Measurements from ENCODE around the gene RASSF9. TPM values are rescaled to one million over a fixed set of nuclear protein-coding genes. Genes with fewer than 3 reads are reported as not detected.

The RASSF9 gene
- total RNA-seq, 1 donor from 2014 or later = 7.9 TPM

DNA sequence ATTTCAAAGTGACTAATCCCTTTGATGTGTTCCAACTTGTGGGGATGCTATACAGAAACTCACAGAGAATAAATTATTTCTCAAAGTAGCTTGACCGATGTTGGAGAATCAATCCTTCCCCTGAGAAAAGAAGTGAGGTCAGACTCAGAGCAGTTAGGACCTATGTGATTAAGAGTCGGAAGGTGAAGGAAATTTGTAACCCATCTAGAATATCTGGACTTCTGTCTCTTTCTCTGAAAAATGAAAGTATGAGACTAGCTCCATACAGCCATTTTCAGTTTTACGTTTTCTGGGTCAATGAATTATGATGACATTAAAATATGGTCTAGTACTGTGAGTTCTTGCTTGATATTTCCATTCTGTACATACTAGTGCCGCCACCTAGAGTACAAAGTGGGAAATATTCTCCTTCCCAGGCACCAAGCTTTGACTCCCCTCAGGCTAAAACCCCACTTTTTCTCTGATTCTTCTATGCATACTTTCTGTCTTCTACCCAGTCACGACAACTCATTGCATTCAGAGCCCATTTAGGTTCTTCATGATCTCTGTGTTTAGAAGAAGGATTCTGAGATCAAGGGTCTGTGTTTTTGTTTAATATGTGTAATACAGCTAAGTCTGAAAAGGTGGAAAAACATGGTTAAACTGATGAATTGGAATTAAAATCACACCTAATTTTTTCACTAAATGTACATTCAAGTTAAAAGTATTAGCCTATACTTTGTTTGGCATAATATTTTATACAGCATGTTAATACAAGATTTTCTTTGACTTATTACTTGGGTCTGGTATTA, 31.0 kb upstream of the RASSF9 start:
- ATAC-seq = peak; percentile 88

DNA sequence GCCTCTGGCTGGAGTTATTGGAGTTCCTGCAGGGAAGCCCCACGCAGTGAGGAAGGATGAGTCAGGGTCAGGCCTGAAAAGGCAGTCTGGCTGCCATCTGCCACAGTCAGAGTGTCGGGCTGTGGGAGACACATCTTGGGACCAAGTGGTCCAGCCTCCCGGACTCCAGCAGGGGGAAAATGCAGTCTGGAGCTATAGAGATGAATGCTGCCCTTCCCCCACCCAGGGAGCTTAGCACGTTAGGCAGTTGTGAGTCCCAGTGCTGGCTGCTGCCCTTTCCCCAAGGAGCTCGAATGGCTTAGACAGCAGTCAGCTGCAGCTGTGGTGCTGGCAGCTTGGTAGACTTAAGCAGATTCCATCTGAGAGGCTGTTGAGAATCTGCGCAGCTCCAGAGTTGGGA, 29.7 kb upstream of the RASSF9 start:
- TF ChIP-seq, protein P1, sequence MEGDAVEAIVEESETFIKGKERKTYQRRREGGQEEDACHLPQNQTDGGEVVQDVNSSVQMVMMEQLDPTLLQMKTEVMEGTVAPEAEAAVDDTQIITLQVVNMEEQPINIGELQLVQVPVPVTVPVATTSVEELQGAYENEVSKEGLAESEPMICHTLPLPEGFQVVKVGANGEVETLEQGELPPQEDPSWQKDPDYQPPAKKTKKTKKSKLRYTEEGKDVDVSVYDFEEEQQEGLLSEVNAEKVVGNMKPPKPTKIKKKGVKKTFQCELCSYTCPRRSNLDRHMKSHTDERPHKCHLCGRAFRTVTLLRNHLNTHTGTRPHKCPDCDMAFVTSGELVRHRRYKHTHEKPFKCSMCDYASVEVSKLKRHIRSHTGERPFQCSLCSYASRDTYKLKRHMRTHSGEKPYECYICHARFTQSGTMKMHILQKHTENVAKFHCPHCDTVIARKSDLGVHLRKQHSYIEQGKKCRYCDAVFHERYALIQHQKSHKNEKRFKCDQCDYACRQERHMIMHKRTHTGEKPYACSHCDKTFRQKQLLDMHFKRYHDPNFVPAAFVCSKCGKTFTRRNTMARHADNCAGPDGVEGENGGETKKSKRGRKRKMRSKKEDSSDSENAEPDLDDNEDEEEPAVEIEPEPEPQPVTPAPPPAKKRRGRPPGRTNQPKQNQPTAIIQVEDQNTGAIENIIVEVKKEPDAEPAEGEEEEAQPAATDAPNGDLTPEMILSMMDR (IDR thresholded peaks at IDR 0.05) = no peak
- H3K4me3 ChIP-seq = no peak overlapping the region
- peaks cover 5% of the 10 kb centered on the region for H3K4me1 ChIP-seq
- H3K27ac ChIP-seq = no peak overlapping the region
- no peaks in the 10 kb centered on the region for H3K27me3 ChIP-seq
- H3K36me3 ChIP-seq = no peaks in the 10 kb centered on the region
- intact Hi-C loops (cut with DNase I) = loop anchor here (10.0 kb wide), 2 partner anchors 301 to 391 kb away; no protein-coding TSS in a partner anchor
- DNase-seq (no peak), ATAC-seq (no peak)
- H3K9me3 ChIP-seq = no peaks in the 10 kb centered on the region

More for the DNA sequence above, 31.0 kb upstream of the RASSF9 start:
- DNase-seq = no peak
- H3K4me1 ChIP-seq = peaks cover 5% of the 10 kb centered on the region
- no peaks in the 10 kb centered on the region for H3K36me3 ChIP-seq
- H3K9me3 ChIP-seq = no peaks in the 10 kb centered on the region
- intact Hi-C loops (cut with DNase I) = loop anchor here (10.0 kb wide), 2 partner anchors 302 to 392 kb away; no protein-coding TSS in a partner anchor
- H3K27ac ChIP-seq = no peak overlapping the region
- H3K4me3 ChIP-seq = no peak overlapping the region
- TF ChIP-seq, protein P1 (IDR thresholded peaks at IDR 0.05) = peak; percentile 81
- H3K27me3 ChIP-seq = no peaks in the 10 kb centered on the region

DNA sequence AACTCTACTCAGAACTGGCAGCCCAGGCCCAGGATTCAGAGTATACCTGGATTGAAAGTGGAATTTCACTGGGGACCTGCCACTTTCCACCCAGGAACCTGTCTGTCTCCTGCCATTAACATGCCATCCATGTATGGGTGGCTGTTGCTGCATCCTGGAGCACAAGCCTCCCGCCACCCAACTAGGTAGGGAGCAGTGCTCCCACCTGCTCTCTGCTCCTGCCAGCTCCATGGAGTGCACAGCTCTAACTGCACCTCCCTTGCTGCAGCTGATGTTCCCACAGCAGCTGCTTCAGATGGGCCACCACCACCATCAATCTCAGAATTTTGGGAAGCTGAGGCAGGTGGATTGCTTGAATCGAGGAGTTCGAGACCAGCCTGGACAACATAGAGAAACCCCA, 20.8 kb upstream of the RASSF9 start:
- Histone ChIP-seq H3K4me3 (no peak overlapping the region), H3K27me3 (no peaks in the 10 kb centered on the region), H3K4me1 (no peaks in the 10 kb centered on the region), H3K27ac (no peak overlapping the region), H3K9me3 (no peaks in the 10 kb centered on the region), H3K36me3 (no peaks in the 10 kb centered on the region)
- ATAC-seq = no peak
- intact Hi-C loops (cut with DNase I) = no loop called here
- no peak for DNase-seq
- TF ChIP-seq, protein P1 (IDR thresholded peaks at IDR 0.05) = no peak

DNA sequence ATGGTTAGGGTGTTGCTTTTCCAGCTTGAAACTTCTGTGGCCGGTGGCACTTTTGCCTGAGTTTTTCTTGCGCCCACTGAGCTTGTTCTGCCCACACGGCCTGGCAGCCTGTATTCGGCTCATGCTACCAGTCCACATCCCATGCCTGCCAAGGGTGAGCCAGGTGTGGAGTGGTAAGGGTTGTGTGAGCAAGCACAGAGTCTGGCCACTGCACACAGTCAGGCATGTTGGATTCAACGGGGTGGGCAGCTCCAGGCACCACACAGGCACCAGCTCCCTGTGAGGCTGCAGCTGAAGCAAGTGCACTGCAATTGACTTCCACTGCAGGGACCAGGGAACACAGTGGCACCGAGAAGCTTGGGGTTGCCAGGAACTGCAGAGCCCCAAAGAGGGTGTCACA, 19.1 kb upstream of the RASSF9 start:
- H3K27me3 ChIP-seq = no peaks in the 10 kb centered on the region
- intact Hi-C loops (cut with DNase I) = no loop called here
- H3K36me3 ChIP-seq = no peaks in the 10 kb centered on the region
- no peaks in the 10 kb centered on the region for H3K4me1 ChIP-seq
- no peak overlapping the region for H3K4me3 ChIP-seq
- TF ChIP-seq, protein P1 (IDR thresholded peaks at IDR 0.05) = no peak
- DNase-seq (no peak), ATAC-seq (peak; percentile 41)
- H3K9me3 ChIP-seq = no peaks in the 10 kb centered on the region
- no peak overlapping the region for H3K27ac ChIP-seq

DNA sequence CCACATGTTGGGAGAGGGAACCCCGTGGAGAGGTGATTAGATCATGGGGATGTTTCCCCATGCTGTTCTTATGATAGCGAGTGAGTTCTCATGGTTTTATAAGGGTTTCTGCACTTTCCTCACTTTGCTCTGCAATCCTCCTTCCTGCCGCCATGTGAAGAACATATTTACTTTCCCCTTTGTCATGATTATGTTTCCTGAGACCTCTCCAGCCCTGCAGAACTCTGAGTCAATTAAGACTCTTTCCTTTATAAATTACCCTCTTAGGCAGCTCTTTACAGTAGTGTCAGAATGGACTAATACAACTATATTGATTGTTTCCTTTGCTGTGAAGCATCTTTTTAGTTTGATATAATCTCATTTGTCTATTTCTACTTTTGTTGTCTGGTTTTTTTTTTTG, 13.1 kb upstream of the RASSF9 start:
- H3K9me3 ChIP-seq = no peaks in the 10 kb centered on the region
- H3K27me3 ChIP-seq = no peaks in the 10 kb centered on the region
- DNase-seq = no peak
- intact Hi-C loops (cut with DNase I) = no loop called here
- H3K4me3 ChIP-seq = no peak overlapping the region
- H3K4me1 ChIP-seq = no peaks in the 10 kb centered on the region
- H3K27ac ChIP-seq = no peak overlapping the region
- TF ChIP-seq, protein P1 (IDR thresholded peaks at IDR 0.05) = no peak
- ATAC-seq = no peak
- H3K36me3 ChIP-seq = no peaks in the 10 kb centered on the region

Data from upper lobe of right lung (tissue), 1 donor.